Endothelial cell of umbilical vein (primary cell): ENCODE measurements around the gene SYT17. TPM values are rescaled to one million over a fixed set of nuclear protein-coding genes. Genes with fewer than 3 reads are reported as not detected.

Source experiments
- BruUV-seq: library from RNA; stranded (reverse); fragments of 400-500 nt; replicated peaks from 2 replicates; lab custom pipeline; 2021; lab: Mats Ljungman, UMichigan
- CTCF ChIA-PET: fragments of 300-600, 350-600 bp; sonication (Branson Sonifier 250); formaldehyde crosslinking; loops from one replicate; lab custom pipeline; 2021; ENCODE audit warnings: antibody characterized with exemption, inconsistent platforms; lab: Charles Lee
- POLR2A ChIA-PET: fragments of 300-600, 350-600 bp; sonication (Branson Sonifier 250); formaldehyde crosslinking; loops from one replicate; lab custom pipeline; 2021; ENCODE audit warnings: antibody characterized with exemption, inconsistent platforms; lab: Charles Lee
- DNase-seq: peaks from one replicate; pipeline ENCODE4 v3.0.0-alpha.2; 2011; ENCODE audit warnings: low read depth, low spot score
- FAIRE-seq: peaks from 2 replicates; lab custom pipeline; 2011; peaks lifted over from hg19 to GRCh38; lab: Jason Lieb, UNC
- H2AFZ ChIP-seq: 2 replicates; pipeline ENCODE4 v1.6.0; 2012; ENCODE audit warnings: low read depth, low read length, control low read depth, inconsistent platforms
- H3K27ac ChIP-seq: 2 replicates; pipeline ENCODE4 v1.5.1; 2011; ENCODE audit warnings: low read depth, mild to moderate bottlenecking, control low read depth, low read length, moderate library complexity; ENCODE audit not compliant: insufficient read depth
- H3K27me3 ChIP-seq, 2 experiments: 2 replicates each; pipeline versions ENCODE4 v1.6.0 to v1.6.1; 2011; ENCODE audit warnings: low read length in 2 of 2, mixed read lengths in 1 of 2; ENCODE audit not compliant: control insufficient read depth in 2 of 2, insufficient read depth in 2 of 2
- H3K36me3 ChIP-seq, 2 experiments: 2 replicates in 1 of 2; 3 replicates in 1 of 2; pipeline ENCODE4 v1.5.1; 2011; ENCODE audit warnings: low read length in 2 of 2, mild to moderate bottlenecking in 1 of 2, moderate library complexity in 1 of 2; ENCODE audit not compliant: control insufficient read depth in 2 of 2, insufficient read depth in 2 of 2; ENCODE audit errors: extremely low read depth in 1 of 2
- H3K4me1 ChIP-seq: 3 replicates; pipeline ENCODE4 v1.5.1; 2011; ENCODE audit warnings: mild to moderate bottlenecking, low read length; ENCODE audit not compliant: control insufficient read depth, insufficient read depth; ENCODE audit errors: extremely low read depth
- H3K4me2 ChIP-seq: 2 replicates; pipeline ENCODE4 v1.6.1; 2011; ENCODE audit warnings: low read length, control low read depth, mixed read lengths; ENCODE audit not compliant: insufficient read depth
- H3K4me3 ChIP-seq, 3 experiments: fragments of 200-600 bp in 1 of 3; sonication (generic), shearing (Covaris generic) in 1 of 3; replicated peaks in 1 of 3; 2 replicates each; pipeline ENCODE4 v1.5.1; 2011 to 2016; ENCODE audit warnings: control low read depth in 3 of 3, low read length in 3 of 3, mild to moderate bottlenecking in 2 of 3, inconsistent platforms in 1 of 3, low read depth in 1 of 3, moderate library complexity in 1 of 3; ENCODE audit not compliant: insufficient read depth in 1 of 3
- H3K79me2 ChIP-seq: 2 replicates; pipeline ENCODE4 v1.6.0; 2012; ENCODE audit warnings: low read length, inconsistent platforms; ENCODE audit not compliant: control insufficient read depth, insufficient read depth
- H3K9ac ChIP-seq: replicated peaks from 2 replicates; pipeline ENCODE3; 2011; ENCODE audit warnings: low read length, control low read depth; ENCODE audit not compliant: insufficient read depth; ENCODE audit errors: extremely low read depth
- H3K9me1 ChIP-seq: replicated peaks from 3 replicates; pipeline ENCODE4 v1.6.0; 2011; ENCODE audit warnings: mild to moderate bottlenecking, low read length; ENCODE audit not compliant: control insufficient read depth, insufficient read depth; ENCODE audit errors: extremely low read depth
- H3K9me3 ChIP-seq: replicated peaks from 2 replicates; pipeline ENCODE4 v1.5.1; 2012; ENCODE audit warnings: low read length, inconsistent platforms; ENCODE audit not compliant: control insufficient read depth, insufficient read depth
- H4K20me1 ChIP-seq: replicated peaks from 2 replicates; pipeline ENCODE3; 2011; ENCODE audit warnings: mild to moderate bottlenecking, low read length; ENCODE audit not compliant: control insufficient read depth, insufficient read depth; ENCODE audit errors: extremely low read depth
- CTCF ChIP-seq, 2 donors: IDR thresholded peaks; 1 replicate in 1 of 2; 2 replicates in 1 of 2; pipeline ENCODE4 v1.5.1; 2011; ENCODE audit warnings: low read length in 2 of 2, mild to moderate bottlenecking in 2 of 2, moderate library complexity in 2 of 2, control low read depth in 1 of 2, inconsistent platforms in 1 of 2, low read depth in 1 of 2; ENCODE audit not compliant: insufficient read depth in 1 of 2; ENCODE audit errors: extremely low read depth in 1 of 2
- EZH2 ChIP-seq: IDR thresholded peaks from 2 replicates; pipeline ENCODE4 v1.6.1; 2012; ENCODE audit warnings: borderline replicate concordance, low read depth, mild to moderate bottlenecking, moderate library complexity, low read length, inconsistent platforms; ENCODE audit not compliant: severe bottlenecking
- GATA2 ChIP-seq: IDR thresholded peaks from 2 replicates; pipeline ENCODE4 v1.7.0; 2011; ENCODE audit warnings: low read depth, mild to moderate bottlenecking, moderate library complexity, mixed read lengths, low read length; ENCODE audit not compliant: insufficient read length, insufficient read depth
- MAX ChIP-seq: IDR thresholded peaks from 2 replicates; pipeline ENCODE4 v1.6.1; 2011; ENCODE audit not compliant: insufficient read depth, insufficient read length
- POLR2A ChIP-seq: IDR thresholded peaks from 2 replicates; pipeline ENCODE4 v1.6.1; 2012; ENCODE audit warnings: low read depth, mild to moderate bottlenecking, control low read depth, low read length
- POLR2AphosphoS5 ChIP-seq: IDR thresholded peaks from 2 replicates; pipeline ENCODE4 v1.6.1; 2012; ENCODE audit warnings: low read depth, mild to moderate bottlenecking, control low read depth, low read length, moderate library complexity; ENCODE audit not compliant: insufficient read depth
- dilution Hi-C: fragments of 300-500 bp; cut with MboI; formaldehyde crosslinking; loops from one replicate; pipeline ENCODE4 v1.15.0; 2019; ENCODE audit warnings: low sequenced_read_pairs; ENCODE audit not compliant: extremely low pct_ligation_motif_present
- intact Hi-C: fragments of 100-400 bp; cut with micrococcal nuclease; formaldehyde crosslinking; loops from one replicate; pipeline ENCODE4 v1.10.0; 2022
- polyA plus RNA-seq, 4 experiments: library from polyadenylated mRNA; depleted of rRNA in 3 of 4; stranded (reverse) in 3 of 4; unstranded in 1 of 4; fragments of >200 nt; gene quantifications; 2 replicates each; pipeline versions ENCODE4 v1.2.1 to v1.2.3, GENCODE V29; 2011 to 2012; ENCODE audit warnings: missing spikeins in 1 of 4
- total RNA-seq: library from RNA; stranded (reverse); gene quantifications from 2 replicates; pipeline ENCODE4 v1.2.3, GENCODE V29; 2021

The SYT17 gene
- total and polyA plus RNA-seq, 2 donors (not counting 3 experiments of a cell fraction or from before 2014, with no cell fraction given): 1.9 to 4.2 TPM

GRCh38 chr16:19236561-19237209 lies 68.6 kb downstream of the SYT17 start:
- Histone ChIP-seq H3K27me3 (no peaks in the 10 kb centered on the region), H3K9me3 (no peaks in the 10 kb centered on the region), H3K4me2 (no peak overlapping the region), H3K4me3 (no peak overlapping the region), H3K9me1 (no peaks in the 10 kb centered on the region), H3K4me1 (no peaks in the 10 kb centered on the region), H4K20me1 (no peaks in the 10 kb centered on the region), H2AFZ (no peak overlapping the region), H3K27ac (no peak overlapping the region), H3K36me3 (no peaks in the 10 kb centered on the region), H3K9ac (no peak overlapping the region), H3K79me2 (no peaks in the 10 kb centered on the region)
- dilution Hi-C loops: no loop called here
- FAIRE-seq: no peak
- DNase-seq: no peak
- TF ChIP-seq POLR2A: no peak
- no peak for TF ChIP-seq MAX
- no peak for TF ChIP-seq GATA2
- TF ChIP-seq POLR2AphosphoS5: no peak
- ChIA-PET POLR2A (no interaction called here), CTCF (no interaction called here)
- intact Hi-C loops: no loop called here
- BruUV-seq: no TSS peak

- Histone ChIP-seq H2AFZ (no peak overlapping the region), H3K4me1 (no peaks in the 10 kb centered on the region), H3K27me3 (no peaks in the 10 kb centered on the region), H3K4me2 (no peak overlapping the region), H3K4me3 (no peak overlapping the region), H3K9me3 (no peaks in the 10 kb centered on the region), H3K27ac (no peak overlapping the region), H3K79me2 (no peaks in the 10 kb centered on the region), H3K9me1 (no peaks in the 10 kb centered on the region), H4K20me1 (no peaks in the 10 kb centered on the region), H3K36me3 (no peaks in the 10 kb centered on the region), H3K9ac (no peak overlapping the region)
- no peak for DNase-seq
- FAIRE-seq: no peak
- BruUV-seq: no TSS peak
- POLR2A ChIA-PET: no interaction called here
- no peak for TF ChIP-seq POLR2AphosphoS5
- no peak for TF ChIP-seq GATA2
- no peak for TF ChIP-seq CTCF (IDR thresholded peaks at IDR 0.05; ENCODE audit: extremely low read depth in 1 of 2, insufficient read depth in 1 of 2, low read depth in 1 of 2, low read length in 2 of 2)
- TF ChIP-seq EZH2: no peak
- TF ChIP-seq MAX: no peak
- TF ChIP-seq POLR2A: no peak
- CTCF ChIA-PET: no interaction called here
- intact Hi-C loops: no loop called here
- dilution Hi-C loops: no loop called here
Observed at GRCh38 chr16:19238406-19238805, 70.4 kb downstream of the SYT17 start.
